ENCODE data around the gene ATG13. TPM values are rescaled to one million over a fixed set of nuclear protein-coding genes. Genes with fewer than 3 reads are reported as not detected.

Gene ATG13
- total RNA-seq, 1 donor from 2014 or later: 57.7 TPM

Other genes with a start within 250 kb of the ATG13 start
- 46.1 and 59.6 TPM in 2 replicates for gene MDK, start 235.9 kb upstream of the ATG13 start, total RNA-seq
- 0.09 and 0.17 TPM in 2 replicates for gene CHRM4, start 225.8 kb upstream of the ATG13 start, total RNA-seq
- 20.9 and 27.3 TPM in 2 replicates for gene AMBRA1, start 23.5 kb upstream of the ATG13 start, total RNA-seq
- gene HARBI1, start 326 bp upstream of the ATG13 start, total RNA-seq: 3.7 and 5.8 TPM in 2 replicates
- 21.6 and 35.4 TPM in 2 replicates for gene ARHGAP1, start 83.1 kb downstream of the ATG13 start, total RNA-seq
- 7.9 and 8.7 TPM in 2 replicates for gene ZNF408, start 83.5 kb downstream of the ATG13 start, total RNA-seq
- not detected in 2 replicates for gene F2, start 101.7 kb downstream of the ATG13 start, total RNA-seq
- 58.0 and 115 TPM in 2 replicates for gene CKAP5, start 228.7 kb downstream of the ATG13 start, total RNA-seq

Data from dermis blood vessel endothelial cell (primary cell).